ENCODE measurements around the gene FCSK.

Gene FCSK

GRCh38 chr16:70480127-70481105, 26.0 kb downstream of the FCSK start:
- no peak for DNase-seq

GRCh38 chr16:70481929-70482536, 27.6 kb downstream of the FCSK start:
- DNase-seq, result peak; percentile 72

- DNase-seq, result peak; percentile 19
These were observed 28.2 kb downstream of the FCSK start for GRCh38 chr16:70482624-70483023.

GRCh38 chr16:70483426-70483825, 29.0 kb downstream of the FCSK start:
- DNase-seq, result no peak

- no peak for DNase-seq
These were observed 30.5 kb downstream of the FCSK start for GRCh38 chr16:70484867-70485266.

GRCh38 chr16:70490261-70490660, 35.9 kb downstream of the FCSK start:
- no peak for DNase-seq

GRCh38 chr16:70493802-70494201, 39.4 kb downstream of the FCSK start:
- peak; percentile 20 for DNase-seq

- no peak for DNase-seq
These were observed 39.9 kb downstream of the FCSK start for GRCh38 chr16:70494202-70494770.

GRCh38 chr16:70494777-70495176, 40.4 kb downstream of the FCSK start:
- DNase-seq, result no peak

GRCh38 chr16:70495425-70496182, 41.2 kb downstream of the FCSK start:
- no peak for DNase-seq

- no peak for DNase-seq
These were observed 42.1 kb downstream of the FCSK start for GRCh38 chr16:70496513-70496912.

- DNase-seq, result no peak
These were observed 54.4 kb downstream of the FCSK start for GRCh38 chr16:70508752-70509151.

- DNase-seq, result no peak
These were observed 55.8 kb downstream of the FCSK start for GRCh38 chr16:70510216-70510615.

GRCh38 chr16:70511833-70512232, 57.4 kb downstream of the FCSK start:
- no peak for DNase-seq

- peak; percentile 79 for DNase-seq
These were observed 58.1 kb downstream of the FCSK start for GRCh38 chr16:70512456-70512855.

GRCh38 chr16:70520612-70521297, 66.4 kb downstream of the FCSK start:
- DNase-seq, result peak; percentile 74

GRCh38 chr16:70522216-70523075, 68.1 kb downstream of the FCSK start:
- no peak for DNase-seq

- DNase-seq, result peak; percentile 85
These were observed 68.8 kb downstream of the FCSK start, which contains the start of gene COG4 for GRCh38 chr16:70523076-70523742. Gene COG4 (minus strand): TSS chr16:70523554. CDS start chr16:70523543, 11 bp downstream.

- peak; percentile 72 for DNase-seq
These were observed 69.5 kb downstream of the FCSK start, which contains the start of gene SF3B3 for GRCh38 chr16:70523743-70524398. Gene SF3B3 (plus strand): TSS chr16:70523816. CDS start chr16:70526657, 2,841 bp downstream.

GRCh38 chr16:70524399-70524825, 70.0 kb downstream of the FCSK start:
- DNase-seq, result peak; percentile 17
